OCI-LY1 (cell line): ENCODE results near the gene ZNF22.

Experiments used
- H2AFZ ChIP-seq: fragments of 200-600 bp; sonication (generic), shearing (Covaris generic); 2 replicates; pipeline ENCODE4 v1.6.0; 2014; ENCODE audit warnings: antibody characterized with exemption, mild to moderate bottlenecking, low read length
- H3F3A ChIP-seq: fragments of 200-600 bp; sonication (generic), shearing (Covaris generic); 2 replicates; pipeline ENCODE4 v1.6.0; 2014; ENCODE audit warnings: mild to moderate bottlenecking, antibody characterized with exemption, low read length, moderate library complexity; ENCODE audit not compliant: insufficient read depth
- H3K27ac ChIP-seq: fragments of 200-600 bp; sonication (generic); 2 replicates; pipeline ENCODE4 v1.5.1; 2014; ENCODE audit warnings: low read length, mixed run types, mild to moderate bottlenecking, low read depth; ENCODE audit not compliant: poor library complexity, severe bottlenecking
- H3K27me3 ChIP-seq: fragments of 200-600 bp; sonication (generic); 2 replicates; pipeline ENCODE4 v1.6.0; 2014; ENCODE audit warnings: antibody characterized with exemption, mild to moderate bottlenecking, low read length, moderate library complexity; ENCODE audit not compliant: insufficient read depth
- H3K36me3 ChIP-seq: fragments of 200-600 bp; sonication (generic); 2 replicates; pipeline ENCODE4 v1.6.1; 2014; ENCODE audit warnings: mild to moderate bottlenecking, antibody characterized with exemption, low read length, moderate library complexity, mixed read lengths; ENCODE audit not compliant: insufficient read depth
- H3K4me1 ChIP-seq: fragments of 200-600 bp; sonication (generic); 2 replicates; pipeline ENCODE4 v1.5.1; 2014; ENCODE audit warnings: mild to moderate bottlenecking, low read length, moderate library complexity; ENCODE audit not compliant: insufficient read depth, severe bottlenecking
- H3K4me2 ChIP-seq: fragments of 200-600 bp; sonication (generic), shearing (Covaris generic); 2 replicates; pipeline ENCODE4 v1.6.1; 2014; ENCODE audit warnings: low read length
- H3K4me3 ChIP-seq: fragments of 200-600 bp; sonication (generic); 2 replicates; pipeline ENCODE4 v1.5.1; 2014; ENCODE audit warnings: low read length, low read depth, mild to moderate bottlenecking, mixed read lengths; ENCODE audit not compliant: poor library complexity, severe bottlenecking
- H3K79me2 ChIP-seq: fragments of 200-600 bp; shearing (Covaris generic); 2 replicates; pipeline ENCODE4 v1.6.1; 2016; ENCODE audit warnings: mixed run types, low read length, mixed read lengths; ENCODE audit not compliant: insufficient read depth
- H3K9ac ChIP-seq: fragments of 200-600 bp; sonication (generic), shearing (Covaris generic); 2 replicates; pipeline ENCODE4 v1.6.1; 2014; ENCODE audit warnings: mild to moderate bottlenecking, low read length, mixed read lengths
- H3K9me2 ChIP-seq: fragments of 200-600 bp; sonication (generic), shearing (Covaris generic); 2 replicates; pipeline ENCODE4 v1.6.1; 2014; ENCODE audit warnings: low read depth, mild to moderate bottlenecking, low read length, mixed read lengths
- H3K9me3 ChIP-seq: fragments of 200-600 bp; shearing (Covaris generic); 2 replicates; pipeline ENCODE4 v1.6.1; 2014; ENCODE audit warnings: low read length, mixed read lengths
- H4K20me1 ChIP-seq: fragments of 200-600 bp; sonication (generic), shearing (Covaris generic); 2 replicates; pipeline ENCODE4 v1.6.0; 2016; ENCODE audit warnings: mild to moderate bottlenecking, low read length; ENCODE audit not compliant: insufficient read depth
- CTCF ChIP-seq: fragments of 200-600 bp; sonication (generic), shearing (Covaris generic); IDR thresholded peaks from 2 replicates; pipeline ENCODE4 v1.5.1; 2017; ENCODE audit warnings: mild to moderate bottlenecking, antibody characterized with exemption, low read length, moderate library complexity, mixed read lengths
- EZH2 ChIP-seq: fragments of 200-600 bp; sonication (generic), shearing (Covaris generic); IDR thresholded peaks from 2 replicates; pipeline ENCODE4 v1.8.0; 2017; ENCODE audit warnings: borderline replicate concordance, mixed run types, mild to moderate bottlenecking, antibody characterized with exemption, low read length, moderate library complexity, mixed read lengths

ZNF22 gene

GRCh38 chr10:44990965-44991364 lies 9.8 kb upstream of the ZNF22 start:
- Histone ChIP-seq H2AFZ (no peak overlapping the region), H3K4me3 (no peak overlapping the region), H3K27me3 (0 out of 2 replicates have a peak, but pooled peaks cover 3% of the 10 kb centered on the region), H3K27ac (no peak overlapping the region), H3K9ac (no peak overlapping the region), H3K36me3 (no peaks in the 10 kb centered on the region), H3F3A (no peaks in the 10 kb centered on the region), H3K9me2 (no peaks in the 10 kb centered on the region), H3K4me2 (no peak overlapping the region), H3K79me2 (no peaks in the 10 kb centered on the region), H4K20me1 (no peaks in the 10 kb centered on the region), H3K4me1 (no peaks in the 10 kb centered on the region), H3K9me3 (no peaks in the 10 kb centered on the region)
- TF ChIP-seq EZH2 (no peak), CTCF (no peak)

GRCh38 chr10:44991571-44991970 lies 9.2 kb upstream of the ZNF22 start:
- Histone ChIP-seq H4K20me1 (no peaks in the 10 kb centered on the region), H3K27ac (no peak overlapping the region)

GRCh38 chr10:44992070-44992731 lies 8.5 kb upstream of the ZNF22 start:
- Histone ChIP-seq H3F3A (no peaks in the 10 kb centered on the region), H3K4me1 (no peaks in the 10 kb centered on the region), H3K4me3 (no peak overlapping the region), H3K27ac (no peak overlapping the region), H3K9ac (no peak overlapping the region), H3K27me3 (0 out of 2 replicates have a peak, but pooled peaks cover 3% of the 10 kb centered on the region), H4K20me1 (no peaks in the 10 kb centered on the region), H3K9me3 (no peaks in the 10 kb centered on the region), H3K9me2 (no peaks in the 10 kb centered on the region), H3K36me3 (no peaks in the 10 kb centered on the region), H3K4me2 (no peak overlapping the region), H2AFZ (no peak overlapping the region), H3K79me2 (no peaks in the 10 kb centered on the region)
- TF ChIP-seq EZH2 (no peak), CTCF (no peak)

More at GRCh38 chr10:44991571-44991970, 9.2 kb upstream of the ZNF22 start:
- Histone ChIP-seq H3K4me2 (no peak overlapping the region), H3K79me2 (no peaks in the 10 kb centered on the region), H3K36me3 (no peaks in the 10 kb centered on the region), H3K9me2 (no peaks in the 10 kb centered on the region), H3K4me1 (no peaks in the 10 kb centered on the region), H3K27me3 (0 out of 2 replicates have a peak, but pooled peaks cover 3% of the 10 kb centered on the region), H3K9me3 (no peaks in the 10 kb centered on the region), H3F3A (no peaks in the 10 kb centered on the region), H2AFZ (no peak overlapping the region), H3K9ac (no peak overlapping the region), H3K4me3 (no peak overlapping the region)
- TF ChIP-seq CTCF (no peak), EZH2 (no peak)
